SK-N-SH (cell line): Measurements from ENCODE around the gene GXYLT2. TPM values are rescaled to one million over a fixed set of nuclear protein-coding genes. Genes with fewer than 3 reads are reported as not detected.

Source experiments
- CTCF ChIA-PET: fragments of 300-600, 350-600 bp; formaldehyde crosslinking; extraction: SDS; loops from one replicate; lab custom pipeline; 2021; lab: Yijun Ruan, JAX
- POLR2A ChIA-PET: fragments of 350-600 bp; sonication (Branson Sonifier 250); formaldehyde crosslinking; extraction: SDS; loops from one replicate; lab custom pipeline; 2020; ENCODE audit warnings: antibody characterized with exemption, inconsistent platforms; lab: Yijun Ruan, JAX
- DNase-seq: peaks from one replicate; pipeline ENCODE4 v3.0.0; 2012
- H2AFZ ChIP-seq: fragments of 200-600 bp; sonication (generic); 2 replicates; pipeline ENCODE4 v1.8.1; 2016; ENCODE audit warnings: antibody characterized with exemption, mild to moderate bottlenecking, low read depth
- H3F3A ChIP-seq: fragments of 200-600 bp; sonication (generic); replicated peaks from 2 replicates; pipeline ENCODE3; 2016; ENCODE audit warnings: antibody characterized with exemption, mild to moderate bottlenecking; ENCODE audit not compliant: insufficient read depth
- H3K27ac ChIP-seq, 2 experiments: fragments of 200-500 bp in 1 of 2; fragments of 200-600 bp in 1 of 2; sonication (Bioruptor generic) in 1 of 2; sonication (generic), shearing (Covaris generic) in 1 of 2; 2 replicates each; pipeline versions ENCODE4 v1.5.1 to v1.6.1; 2014 to 2016; ENCODE audit warnings: low read depth in 2 of 2, inconsistent platforms in 1 of 2, low read length in 1 of 2, mild to moderate bottlenecking in 1 of 2, mixed read lengths in 1 of 2
- H3K27me3 ChIP-seq: fragments of 200-600 bp; sonication (generic), shearing (Covaris generic); 2 replicates; pipeline ENCODE4 v1.6.1; 2016; ENCODE audit warnings: mixed run types; ENCODE audit not compliant: insufficient read depth
- H3K36me3 ChIP-seq, 2 experiments: fragments of 200-500 bp in 1 of 2; fragments of 200-600 bp in 1 of 2; sonication (Bioruptor generic) in 1 of 2; sonication (generic) in 1 of 2; replicated peaks in 1 of 2; 2 replicates each; pipeline versions ENCODE3 to v1.5.1; 2014 to 2016; ENCODE audit warnings: low read length in 1 of 2, mild to moderate bottlenecking in 1 of 2; ENCODE audit not compliant: insufficient read depth in 2 of 2, control insufficient read depth in 1 of 2
- H3K4me1 ChIP-seq, 2 experiments: fragments of 200-500 bp in 1 of 2; fragments of 200-600 bp in 1 of 2; sonication (Bioruptor generic) in 1 of 2; sonication (generic), shearing (Covaris generic) in 1 of 2; 2 replicates each; pipeline versions ENCODE4 v1.5.1 to v1.6.1; 2014 to 2016; ENCODE audit warnings: low read depth in 1 of 2, low read length in 1 of 2, mixed run types in 1 of 2; ENCODE audit not compliant: insufficient read depth in 2 of 2, control insufficient read depth in 1 of 2
- H3K4me2 ChIP-seq: fragments of 200-600 bp; sonication (generic), shearing (Covaris generic); 2 replicates; pipeline ENCODE4 v1.6.1; 2017; ENCODE audit warnings: mixed run types
- H3K4me3 ChIP-seq, 2 experiments: fragments of 200-500 bp in 1 of 2; fragments of 200-600 bp in 1 of 2; sonication (Bioruptor generic) in 1 of 2; sonication (generic), shearing (Covaris generic) in 1 of 2; 2 replicates each; pipeline versions ENCODE4 v1.5.1 to v1.8.1; 2014 to 2016; ENCODE audit warnings: low read depth in 2 of 2, inconsistent platforms in 1 of 2, low read length in 1 of 2, mild to moderate bottlenecking in 1 of 2, mixed read lengths in 1 of 2, moderate library complexity in 1 of 2
- H3K79me2 ChIP-seq: fragments of 200-600 bp; sonication (generic); 2 replicates; pipeline ENCODE4 v1.8.1; 2017; ENCODE audit warnings: mild to moderate bottlenecking; ENCODE audit not compliant: insufficient read depth
- H3K9ac ChIP-seq: fragments of 200-600 bp; sonication (generic); 2 replicates; pipeline ENCODE4 v1.6.1; 2017; ENCODE audit warnings: mixed run types
- H3K9me2 ChIP-seq: fragments of 200-600 bp; sonication (generic); 2 replicates; pipeline ENCODE4 v1.6.1; 2017; ENCODE audit warnings: mixed run types
- H3K9me3 ChIP-seq: fragments of 200-600 bp; sonication (generic); 2 replicates; pipeline ENCODE4 v1.6.1; 2017; ENCODE audit warnings: mixed run types, mild to moderate bottlenecking, moderate library complexity
- H4K20me1 ChIP-seq: fragments of 200-600 bp; sonication (generic); 2 replicates; pipeline ENCODE4 v1.6.1; 2017; ENCODE audit warnings: mild to moderate bottlenecking, mixed run types; ENCODE audit not compliant: insufficient read depth
- FOXM1 ChIP-seq: IDR thresholded peaks from 2 replicates; pipeline ENCODE4 v1.4.0; 2012; ENCODE audit warnings: low read depth, mild to moderate bottlenecking
- IRF3 ChIP-seq: fragments of 150-350 bp; IDR thresholded peaks from 2 replicates; pipeline ENCODE4 v1.6.1; 2016; ENCODE audit warnings: mild to moderate bottlenecking, low read depth, low read length
- JUND ChIP-seq: IDR thresholded peaks from 2 replicates; pipeline ENCODE4 v1.4.0; 2012
- MEF2A ChIP-seq: IDR thresholded peaks from 2 replicates; pipeline ENCODE4 v1.4.0; 2012; ENCODE audit warnings: low read depth, borderline replicate concordance
- MXI1 ChIP-seq: IDR thresholded peaks from 2 replicates; pipeline ENCODE4 v1.6.1; 2012; ENCODE audit warnings: mild to moderate bottlenecking, low read depth, low read length, improper control_type of control experiment
- POLR2AphosphoS5 ChIP-seq: IDR thresholded peaks from 2 replicates; pipeline ENCODE4 v1.6.1; 2012; ENCODE audit warnings: low read depth, low read length
- RAD21 ChIP-seq: IDR thresholded peaks from 2 replicates; pipeline ENCODE4 v1.6.1; 2012; ENCODE audit warnings: mild to moderate bottlenecking, low read length
- RCOR1 ChIP-seq: fragments of 150-350 bp; IDR thresholded peaks from 2 replicates; pipeline ENCODE4 v1.6.1; 2017; ENCODE audit warnings: antibody characterized with exemption, low read length
- RFX5 ChIP-seq: IDR thresholded peaks from 2 replicates; pipeline ENCODE4 v1.6.1; 2012; ENCODE audit warnings: mild to moderate bottlenecking, improper control_type of control experiment, low read length
- RXRA ChIP-seq: IDR thresholded peaks from 2 replicates; pipeline ENCODE4 v1.4.0; 2012; ENCODE audit warnings: low read depth, mild to moderate bottlenecking, borderline replicate concordance
- SIN3A ChIP-seq: IDR thresholded peaks from 2 replicates; pipeline ENCODE4 v1.6.1; 2012; ENCODE audit warnings: low read depth, mild to moderate bottlenecking, low read length, moderate library complexity, borderline replicate concordance
- TAF1 ChIP-seq: IDR thresholded peaks from 2 replicates; pipeline ENCODE4 v1.6.1; 2012; ENCODE audit warnings: low read depth, mild to moderate bottlenecking, low read length, moderate library complexity, borderline replicate concordance
- TCF12 ChIP-seq: IDR thresholded peaks from 2 replicates; pipeline ENCODE4 v1.4.0; 2012
- USF1 ChIP-seq: IDR thresholded peaks from 2 replicates; pipeline ENCODE4 v1.4.0; 2012; ENCODE audit warnings: low read depth, borderline replicate concordance
- USF2 ChIP-seq: fragments of 150-350 bp; IDR thresholded peaks from 2 replicates; pipeline ENCODE4 v1.6.1; 2017; ENCODE audit warnings: antibody characterized with exemption, low read length, low read depth, borderline replicate concordance
- YY1 ChIP-seq: IDR thresholded peaks from 2 replicates; pipeline ENCODE4 v1.4.0; 2012; ENCODE audit warnings: low read depth, mild to moderate bottlenecking
- ZBTB33 ChIP-seq: IDR thresholded peaks from 2 replicates; pipeline ENCODE4 v1.4.0; 2012; ENCODE audit warnings: low read depth, borderline replicate concordance
- WGBS: methylation state at CpG from one replicate; pipeline ENCODE4 v1.1.6; 2017; ENCODE audit warnings: low lambda C conversion rate; 5-methylcytosine and 5-hydroxymethylcytosine counted together
- polyA plus RNA-seq, 3 experiments: library from polyadenylated mRNA; depleted of rRNA; stranded (reverse); fragments of >200 nt; gene quantifications; 2 replicates each; pipeline ENCODE4 v1.2.3, GENCODE V29; 2012

Gene GXYLT2
- polyA plus RNA-seq, 1 of the 3 experiments (the other 2 are of a cell fraction): 9.1 TPM

- CTCF ChIA-PET: interaction anchor here (0.9 to 2.6 kb wide), 3 partner anchors 26 to 191 kb away, joined by 3 to 10 read pairs (median 3); no protein-coding TSS in a partner anchor
- POLR2A ChIA-PET: no interaction called here
- no peak overlapping the region for H2AFZ ChIP-seq
- no peaks in the 10 kb centered on the region for H3K9me3 ChIP-seq
- TF ChIP-seq USF1 (no peak), SIN3A (no peak), IRF3 (no peak), JUND (no peak), YY1 (no peak), MXI1 (no peak), RAD21 (no peak), USF2 (no peak), RFX5 (no peak), POLR2AphosphoS5 (no peak), ZBTB33 (no peak), RXRA (no peak), TCF12 (no peak), MEF2A (no peak), RCOR1 (no peak), TAF1 (no peak), FOXM1 (no peak)
- no peaks in the 10 kb centered on the region for H3K36me3 ChIP-seq
- no peaks in the 10 kb centered on the region for H3K9me2 ChIP-seq
- H3K4me2 ChIP-seq: no peak overlapping the region
- DNase-seq: no peak
- no peaks in the 10 kb centered on the region for H4K20me1 ChIP-seq
- H3K27me3 ChIP-seq: no peaks in the 10 kb centered on the region
- H3K4me3 ChIP-seq: no peak overlapping the region
- no peak overlapping the region for H3K27ac ChIP-seq
- H3K79me2 ChIP-seq: peaks cover 12% of the 10 kb centered on the region; the same call in 1 of the 2 replicates
- 93% methylated on average over 5 of the region's 5 CpGs for WGBS
- peaks cover 26 to 27% of the 10 kb centered on the region in 2 experiments; a peak in 3 of 4 replicates for H3K4me1 ChIP-seq
- no peak overlapping the region for H3K9ac ChIP-seq
- H3F3A ChIP-seq: peaks cover 33% of the 10 kb centered on the region
Observed at GRCh38 chr3:72894976-72895552, 7.2 kb downstream of the GXYLT2 start.
